ENCODE data around the gene RREB1.

- TF ChIP-seq POLR2A (IDR thresholded peaks at IDR 0.05), result no peak
- TF ChIP-seq POLR2AphosphoS5 (IDR thresholded peaks at IDR 0.05), result no peak
- no peak for TF ChIP-seq CTCF (IDR thresholded peaks at IDR 0.05)
These were observed 16.4 kb downstream of the RREB1 start for GRCh38 chr6:7124114-7124513.

Data from prostate gland (tissue), 2 donors.